Sigmoid colon (tissue), 4 donors: Measurements from ENCODE around the gene PRR30.

Source experiments
- CTCF ChIP-seq, 4 experiments: fragments of 450-650 bp in 3 of 4; fragments of 200-600 bp in 1 of 4; IDR thresholded peaks; one replicate each; pipeline ENCODE4 v1.5.1; 2016 to 2019; ENCODE audit warnings: antibody characterized with exemption in 4 of 4, mild to moderate bottlenecking in 3 of 4, moderate library complexity in 2 of 4
- POLR2AphosphoS5 ChIP-seq, 4 donors: sonication (generic); formaldehyde crosslinking; IDR thresholded peaks; one replicate each; pipeline ENCODE4 v1.6.1; 2017; ENCODE audit warnings: antibody characterized with exemption in 4 of 4

- TF ChIP-seq POLR2AphosphoS5 (IDR thresholded peaks at IDR 0.05): no peak
- no peak for TF ChIP-seq CTCF (IDR thresholded peaks at IDR 0.05)
Measured at GRCh38 chr2:27123302-27124150, 15.7 kb downstream of the PRR30 start, which contains the start of gene ABHD1.
